H1 (cell line): ENCODE results near the gene DAPK1. TPM values are rescaled to one million over a fixed set of nuclear protein-coding genes. Genes with fewer than 3 reads are reported as not detected.

Experiments
- CTCF ChIA-PET: fragments of 300-600 bp; sonication (Branson Sonifier 250); formaldehyde crosslinking; loops from one replicate; lab custom pipeline; 2021; ENCODE audit not compliant: partially characterized antibody; lab: Charles Lee
- POLR2A ChIA-PET: fragments of 300-600 bp; sonication (Branson Sonifier 250); formaldehyde crosslinking; loops from one replicate; lab custom pipeline; 2021; ENCODE audit warnings: inconsistent platforms; ENCODE audit not compliant: partially characterized antibody; lab: Charles Lee
- DNase-seq, 2 experiments: peaks; one replicate each; pipeline versions ENCODE4 v3.0.0 to v3.0.0-alpha.2; 2010 to 2022; ENCODE audit warnings: low spot score in 2 of 2, low read depth in 1 of 2, mixed read lengths in 1 of 2
- FAIRE-seq: peaks from 2 replicates; lab custom pipeline; 2011; peaks lifted over from hg19 to GRCh38; lab: Jason Lieb, UNC
- H2AFZ ChIP-seq: 2 replicates; pipeline ENCODE4 v1.8.1; 2012; ENCODE audit warnings: low read length, inconsistent platforms
- H2AK5ac ChIP-seq: 2 replicates; pipeline ENCODE4 v1.6.1; 2013; ENCODE audit warnings: low read depth, low read length
- H2BK120ac ChIP-seq: replicated peaks from 2 replicates; pipeline ENCODE3; 2013; ENCODE audit warnings: low read depth, low read length, inconsistent platforms
- H2BK12ac ChIP-seq: 2 replicates; pipeline ENCODE4 v1.6.1; 2013; ENCODE audit warnings: low read depth, low read length
- H2BK15ac ChIP-seq: 2 replicates; pipeline ENCODE4 v1.6.1; 2013; ENCODE audit warnings: low read length
- H2BK20ac ChIP-seq: 2 replicates; pipeline ENCODE4 v1.6.1; 2013; ENCODE audit warnings: low read length
- H2BK5ac ChIP-seq: 2 replicates; pipeline ENCODE4 v1.6.1; 2013; ENCODE audit warnings: low read depth, low read length
- H3K14ac ChIP-seq: 2 replicates; pipeline ENCODE4 v1.6.1; 2013; ENCODE audit warnings: inconsistent platforms; ENCODE audit not compliant: insufficient read length
- H3K18ac ChIP-seq: 2 replicates; pipeline ENCODE4 v1.6.1; 2013; ENCODE audit warnings: low read length; ENCODE audit errors: extremely low read depth
- H3K23ac ChIP-seq: 2 replicates; pipeline ENCODE4 v1.6.1; 2013; ENCODE audit warnings: inconsistent platforms; ENCODE audit not compliant: insufficient read length
- H3K23me2 ChIP-seq: 2 replicates; pipeline ENCODE4 v1.6.1; 2013; ENCODE audit warnings: low read depth, low read length
- H3K27ac ChIP-seq: 2 replicates; pipeline ENCODE4 v1.6.1; 2011; ENCODE audit warnings: low read depth, low read length, inconsistent platforms
- H3K27me3 ChIP-seq, 4 experiments: replicated peaks in 1 of 4; 1 replicate in 1 of 4; 2 replicates in 3 of 4; pipeline versions ENCODE4 v1.6.1 to v1.8.1; 2011 to 2013; ENCODE audit warnings: low read length in 3 of 4, mild to moderate bottlenecking in 3 of 4, inconsistent platforms in 2 of 4, mixed read lengths in 2 of 4, moderate library complexity in 1 of 4; ENCODE audit not compliant: control insufficient read depth in 3 of 4, insufficient read depth in 3 of 4; ENCODE audit errors: extremely low read depth in 1 of 4
- H3K36me3 ChIP-seq, 4 experiments: 2 replicates each; pipeline versions ENCODE4 v1.6.1 to v1.8.1; 2011 to 2013; ENCODE audit warnings: mild to moderate bottlenecking in 4 of 4, low read length in 3 of 4, moderate library complexity in 2 of 4, control low read depth in 1 of 4, inconsistent platforms in 1 of 4; ENCODE audit not compliant: insufficient read depth in 4 of 4, control insufficient read depth in 2 of 4
- H3K4ac ChIP-seq: replicated peaks from 2 replicates; pipeline ENCODE3; 2013; ENCODE audit warnings: low read length, low read depth, mixed read lengths, inconsistent platforms; ENCODE audit not compliant: insufficient read length
- H3K4me1 ChIP-seq, 4 experiments: replicated peaks in 1 of 4; 1 replicate in 1 of 4; 2 replicates in 3 of 4; pipeline versions ENCODE4 v1.6.1 to v1.8.1; 2011 to 2013; ENCODE audit warnings: low read length in 3 of 4, inconsistent platforms in 2 of 4, mixed read lengths in 1 of 4; ENCODE audit not compliant: insufficient read depth in 4 of 4, control insufficient read depth in 3 of 4
- H3K4me2 ChIP-seq, 2 experiments: 2 replicates each; pipeline versions ENCODE4 v1.6.1 to v1.8.1; 2011 to 2013; ENCODE audit warnings: low read depth in 2 of 2, low read length in 2 of 2, control low read depth in 1 of 2, inconsistent platforms in 1 of 2, mild to moderate bottlenecking in 1 of 2; ENCODE audit not compliant: insufficient read depth in 1 of 2
- H3K4me3 ChIP-seq, 4 experiments: fragments of 200-600, 300-600 bp in 1 of 4; sonication (generic), shearing (Covaris generic), sonication (Bioruptor Twin) in 1 of 4; 2 replicates each; pipeline versions ENCODE4 v1.5.1 to v1.8.1; 2011 to 2016; ENCODE audit warnings: low read length in 4 of 4, low read depth in 3 of 4, control low read depth in 2 of 4, inconsistent platforms in 2 of 4, mild to moderate bottlenecking in 2 of 4, mixed read lengths in 1 of 4, moderate library complexity in 1 of 4; ENCODE audit not compliant: insufficient read depth in 2 of 4; ENCODE audit errors: extremely low read depth in 1 of 4
- H3K56ac ChIP-seq: replicated peaks from 2 replicates; pipeline ENCODE3; 2013; ENCODE audit warnings: low read depth, mild to moderate bottlenecking, mixed read lengths, low read length, inconsistent platforms; ENCODE audit not compliant: insufficient read length
- H3K79me1 ChIP-seq: 2 replicates; pipeline ENCODE4 v1.6.1; 2013; ENCODE audit warnings: low read depth, low read length, control low read depth
- H3K79me2 ChIP-seq, 2 experiments: 2 replicates each; pipeline versions ENCODE4 v1.6.1 to v1.8.1; 2012 to 2013; ENCODE audit warnings: low read length in 2 of 2, mild to moderate bottlenecking in 2 of 2, inconsistent platforms in 1 of 2; ENCODE audit not compliant: insufficient read depth in 2 of 2, control insufficient read depth in 1 of 2
- H3K9ac ChIP-seq, 4 experiments: replicated peaks in 1 of 4; 1 replicate in 1 of 4; 2 replicates in 3 of 4; pipeline versions ENCODE4 v1.6.1 to v1.8.1; 2011 to 2013; ENCODE audit warnings: low read depth in 3 of 4, low read length in 3 of 4, control low read depth in 2 of 4, mild to moderate bottlenecking in 2 of 4, moderate library complexity in 2 of 4, inconsistent platforms in 1 of 4; ENCODE audit errors: extremely low read depth in 1 of 4
- H3K9me3 ChIP-seq, 2 experiments: 2 replicates each; pipeline versions ENCODE4 v1.6.1 to v1.8.1; 2012 to 2013; ENCODE audit warnings: mild to moderate bottlenecking in 2 of 2, moderate library complexity in 2 of 2, control low read depth in 1 of 2, inconsistent platforms in 1 of 2, low read depth in 1 of 2, low read length in 1 of 2, mixed read lengths in 1 of 2; ENCODE audit not compliant: insufficient read depth in 2 of 2
- H4K20me1 ChIP-seq, 2 experiments: replicated peaks in 1 of 2; 2 replicates each; pipeline versions ENCODE3 to v1.8.1; 2011 to 2013; ENCODE audit warnings: inconsistent platforms in 2 of 2, low read length in 2 of 2, mild to moderate bottlenecking in 1 of 2; ENCODE audit not compliant: insufficient read depth in 2 of 2, control insufficient read depth in 1 of 2
- H4K5ac ChIP-seq: 2 replicates; pipeline ENCODE4 v1.6.1; 2013; ENCODE audit warnings: low read length, low read depth, mixed read lengths, inconsistent platforms; ENCODE audit not compliant: insufficient read length
- H4K8ac ChIP-seq: 2 replicates; pipeline ENCODE4 v1.8.0; 2013; ENCODE audit warnings: mild to moderate bottlenecking, moderate library complexity, low read length, inconsistent platforms; ENCODE audit not compliant: insufficient read depth; ENCODE audit errors: extremely low read depth
- H4K91ac ChIP-seq: replicated peaks from 2 replicates; pipeline ENCODE3; 2013; ENCODE audit warnings: low read length, mixed read lengths, inconsistent platforms; ENCODE audit not compliant: insufficient read length
- CEBPB ChIP-seq: IDR thresholded peaks from 2 replicates; pipeline ENCODE4 v1.6.1; 2012; ENCODE audit warnings: low read depth, low read length
- EGR1 ChIP-seq: IDR thresholded peaks from 2 replicates; pipeline ENCODE4 v1.6.1; 2011; ENCODE audit warnings: low read depth, low read length, borderline replicate concordance
- SIX5 ChIP-seq: IDR thresholded peaks from 2 replicates; pipeline ENCODE4 v1.6.1; 2011; ENCODE audit warnings: mild to moderate bottlenecking, low read depth, low read length
- SUZ12 ChIP-seq: fragments of 200-600 bp; sonication (generic); IDR thresholded peaks from 2 replicates; pipeline ENCODE4 v1.6.1; 2012; ENCODE audit warnings: mild to moderate bottlenecking, inconsistent platforms, low read length, moderate library complexity, mixed read lengths
- TEAD4 ChIP-seq: IDR thresholded peaks from 2 replicates; pipeline ENCODE4 v1.6.1; 2012; ENCODE audit warnings: low read depth, low read length, inconsistent platforms, mixed read lengths
- polyA plus RNA-seq, 7 experiments: library from polyadenylated mRNA; depleted of rRNA in 3 of 7; stranded (reverse) in 5 of 7; unstranded in 2 of 7; fragments of >200 nt in 5 of 7; fragments of 200-250 nt in 2 of 7; gene quantifications; 1 replicate in 5 of 7; 2 replicates in 1 of 7; 4 replicates in 1 of 7; pipeline versions ENCODE4 v1.2.1 to v1.2.3, GENCODE V29; 2011 to 2013; ENCODE audit warnings: missing spikeins in 2 of 7, mixed read lengths in 2 of 7
- total RNA-seq: library from RNA; stranded (reverse); fragmentation: NEBNext Ultra II Directional; extraction: Animal tissue kit (Norgen Biotek cat#: 25700); gene quantifications from 2 replicates; pipeline ENCODE4 v1.2.1, GENCODE V29; 2021

The DAPK1 gene
- total and polyA plus RNA-seq, 2 of the 8 experiments (the other 6 are each of a cell fraction or from before 2014, with no cell fraction given): 62.4 to 131 TPM

- H4K20me1 ChIP-seq: peaks cover 0 to 4% of the 10 kb centered on the region in 2 experiments
- FAIRE-seq (no peak), DNase-seq (no peak)
- no peak overlapping the region for H3K9ac ChIP-seq
- no peak overlapping the region for H2AFZ ChIP-seq
- H3K14ac ChIP-seq: no peak overlapping the region
- no peak overlapping the region for H4K8ac ChIP-seq
- H3K4me2 ChIP-seq: no peak overlapping the region
- no peaks in the 10 kb centered on the region for H3K9me3 ChIP-seq
- no peak overlapping the region for H3K23ac ChIP-seq
- H3K56ac ChIP-seq: no peak overlapping the region
- ChIA-PET POLR2A (interaction anchor here (0.9 to 2.0 kb wide), 2 partner anchors 13 to 51 kb away, joined by 3 to 10 read pairs; no protein-coding TSS in a partner anchor), CTCF (interaction anchor here (0.5 to 1.1 kb wide), 3 partner anchors 8 to 1696 kb away, joined by 3 to 5 read pairs (median 4); no protein-coding TSS in a partner anchor)
- H2BK15ac ChIP-seq: no peak overlapping the region
- no peak overlapping the region for H4K5ac ChIP-seq
- H4K91ac ChIP-seq: no peak overlapping the region
- H3K79me1 ChIP-seq: no peaks in the 10 kb centered on the region; the same call in 1 of the 2 replicates
- H3K27ac ChIP-seq: no peak overlapping the region
- H2BK120ac ChIP-seq: no peak overlapping the region
- H2BK20ac ChIP-seq: no peak overlapping the region
- peaks cover 0 to 50% of the 10 kb centered on the region in 2 experiments; a peak in 2 of 4 replicates for H3K79me2 ChIP-seq
- no peak overlapping the region for H3K4ac ChIP-seq
- H3K23me2 ChIP-seq: no peaks in the 10 kb centered on the region
- H2BK5ac ChIP-seq: no peak overlapping the region
- H2AK5ac ChIP-seq: no peak overlapping the region
- H3K36me3 ChIP-seq: no peaks in the 10 kb centered on the region
- no peaks in the 10 kb centered on the region for H3K27me3 ChIP-seq
- H3K18ac ChIP-seq: no peak overlapping the region
- H2BK12ac ChIP-seq: no peak overlapping the region
- no peak overlapping the region for H3K4me3 ChIP-seq
- H3K4me1 ChIP-seq: peaks cover 2 to 8% (median 5%) of the 10 kb centered on the region in 4 experiments; a peak in 5 of 7 replicates
- TF ChIP-seq SIX5: no peak
- TF ChIP-seq CEBPB: no peak
- no peak for TF ChIP-seq SUZ12
- TF ChIP-seq EGR1: no peak
- no peak for TF ChIP-seq TEAD4
Measured at GRCh38 chr9:87588339-87588738, 90.7 kb downstream of the DAPK1 start.
